ENCODE data around the gene MRM3. TPM values are rescaled to one million over a fixed set of nuclear protein-coding genes. Genes with fewer than 3 reads are reported as not detected.
A peak's percentile ranks its signal among the peaks of the same experiment; 100 is the strongest.
"Not testable (repeated sequence)": the region's sequence is repeated elsewhere in the genome, so short reads cannot be mapped to it uniquely, and the experiment has no call there.

Gene MRM3
- total and polyA plus RNA-seq, 2 of the 4 experiments (the other 2 are of a cell fraction): 9.0 to 15.2 TPM

- ChIA-PET CTCF (no interaction called here), POLR2A (ENCODE audit: unreplicated experiment) (no interaction called here)
- Histone ChIP-seq H3K18ac (ENCODE audit: low read depth, low read length) (no peak overlapping the region), H2AK5ac (ENCODE audit: low read depth, low read length) (no peak overlapping the region), H3K27ac (ENCODE audit: insufficient read depth, low read length) (no peak overlapping the region), H4K5ac (ENCODE audit: low read depth, low read length) (no peak overlapping the region), H2BK20ac (ENCODE audit: low read depth, low read length) (no peak overlapping the region), H2AK9ac (replicated peaks; ENCODE audit: low read depth, low read length, poor library complexity) (no peak overlapping the region), H4K91ac (ENCODE audit: insufficient read depth, low read depth, low read length) (no peak overlapping the region), H2BK120ac (ENCODE audit: low read depth, low read length) (no peak overlapping the region), H3K4me3 (ENCODE audit: insufficient read depth, low read depth, low read length) (no peak overlapping the region), H3K27me3 (ENCODE audit: control insufficient read depth, insufficient read depth, low read length) (no peaks in the 10 kb centered on the region), H3K4ac (ENCODE audit: low read depth, low read length) (no peak overlapping the region), H4K8ac (ENCODE audit: low read depth in 2 of 2, low read length in 2 of 2) (no peak overlapping the region), H2BK15ac (ENCODE audit: low read depth, low read length) (no peak overlapping the region), H3K79me1 (ENCODE audit: low read depth in 1 of 2, low read length in 2 of 2) (peaks cover 12 to 39% of the 10 kb centered on the region in 2 experiments; a peak in 3 of 4 replicates), H3K4me2 (ENCODE audit: low read depth, low read length) (no peak overlapping the region), H3K36me3 (ENCODE audit: control insufficient read depth, insufficient read depth, low read length) (peaks cover 10% of the 10 kb centered on the region; the same call in 1 of the 2 replicates), H3K9me3 (ENCODE audit: control insufficient read depth, insufficient read depth, low read length) (no peaks in the 10 kb centered on the region), H3K9ac (ENCODE audit: low read depth, low read length) (no peak overlapping the region), H2AFZ (replicated peaks; ENCODE audit: low read length, poor library complexity) (no peak overlapping the region), H3K56ac (ENCODE audit: extremely low read depth, insufficient read depth, low read length) (no peak overlapping the region), H3K23ac (ENCODE audit: low read depth, low read length) (no peak overlapping the region), H2BK5ac (ENCODE audit: low read depth, low read length, poor library complexity, severe bottlenecking) (no peak overlapping the region), H3K9me1 (ENCODE audit: insufficient read depth, low read length) (peaks cover 4% of the 10 kb centered on the region; the same call in 1 of the 2 replicates), H3K4me1 (ENCODE audit: control insufficient read depth, insufficient read depth, low read length) (peaks cover 2% of the 10 kb centered on the region; the same call in 1 of the 2 replicates), H4K20me1 (ENCODE audit: insufficient read depth, low read length) (peaks cover 57% of the 10 kb centered on the region), H3K14ac (replicated peaks; ENCODE audit: low read depth, low read length) (no peak overlapping the region)
- peak; percentile 91 for ATAC-seq (ENCODE audit: low read depth)
- WGBS, 2 experiments (ENCODE audit: extremely low coverage in 2 of 2, insufficient read length in 1 of 2): no CpG with 5 or more reads among the region's 9 CpGs
- peak; percentile 95 for DNase-seq
- in situ Hi-C loops (cut with MboI; ENCODE audit: low sequenced_read_pairs) (no loop called here), intact Hi-C loops (cut with micrococcal nuclease) (no loop called here), dilution Hi-C loops (cut with HindIII; ENCODE audit: low sequenced_read_pairs, unreplicated experiment) (no loop called here)
- BruUV-seq (replicated peaks): no TSS peak
- TF ChIP-seq CEBPB (IDR thresholded peaks at IDR 0.05; ENCODE audit: low read depth, low read length): no peak
- no peak for TF ChIP-seq POLR2A (IDR thresholded peaks at IDR 0.05; ENCODE audit: low read depth, low read length)
- TF ChIP-seq USF2 (IDR thresholded peaks at IDR 0.05; ENCODE audit: low read depth, low read length): no peak
- no peak for TF ChIP-seq CTCF (conservative IDR thresholded peaks at IDR 0.05; ENCODE audit: low read depth, low read length)
- no peak for TF ChIP-seq CHD1 (IDR thresholded peaks at IDR 0.05; ENCODE audit: low read depth, low read length)
- TF ChIP-seq SMC3 (IDR thresholded peaks at IDR 0.05; ENCODE audit: low read depth, low read length): no peak
- TF ChIP-seq FOS (IDR thresholded peaks at IDR 0.05; ENCODE audit: low read depth, low read length): no peak
Measured at GRCh38 chr17:835263-835662, 53.1 kb downstream of the MRM3 start.

GRCh38 chr17:835721-836120, 53.6 kb downstream of the MRM3 start:
- H4K91ac ChIP-seq (ENCODE audit: insufficient read depth, low read depth, low read length); H4K5ac ChIP-seq (ENCODE audit: low read depth, low read length); H3K9ac ChIP-seq (ENCODE audit: low read depth, low read length); H3K18ac ChIP-seq (ENCODE audit: low read depth, low read length); H2BK120ac ChIP-seq (ENCODE audit: low read depth, low read length); in situ Hi-C loops (cut with MboI; ENCODE audit: low sequenced_read_pairs); intact Hi-C loops (cut with micrococcal nuclease); H3K4me1 ChIP-seq (ENCODE audit: control insufficient read depth, insufficient read depth, low read length); ATAC-seq (ENCODE audit: low read depth); DNase-seq; H2BK20ac ChIP-seq (ENCODE audit: low read depth, low read length); H2AFZ ChIP-seq (replicated peaks; ENCODE audit: low read length, poor library complexity); dilution Hi-C loops (cut with HindIII; ENCODE audit: low sequenced_read_pairs, unreplicated experiment); H3K56ac ChIP-seq (ENCODE audit: extremely low read depth, insufficient read depth, low read length); H3K4me3 ChIP-seq (ENCODE audit: insufficient read depth, low read depth, low read length); H4K8ac ChIP-seq (ENCODE audit: low read depth in 2 of 2, low read length in 2 of 2); POLR2A ChIA-PET (ENCODE audit: unreplicated experiment); H3K14ac ChIP-seq (replicated peaks; ENCODE audit: low read depth, low read length); H3K27ac ChIP-seq (ENCODE audit: insufficient read depth, low read length); H3K23ac ChIP-seq (ENCODE audit: low read depth, low read length); H2AK5ac ChIP-seq (ENCODE audit: low read depth, low read length); H2AK9ac ChIP-seq (replicated peaks; ENCODE audit: low read depth, low read length, poor library complexity); H2BK5ac ChIP-seq (ENCODE audit: low read depth, low read length, poor library complexity, severe bottlenecking); H3K9me1 ChIP-seq (ENCODE audit: insufficient read depth, low read length); BruUV-seq (replicated peaks); H3K4me2 ChIP-seq (ENCODE audit: low read depth, low read length); H3K4ac ChIP-seq (ENCODE audit: low read depth, low read length); CTCF ChIA-PET; H3K9me3 ChIP-seq (ENCODE audit: control insufficient read depth, insufficient read depth, low read length); H3K27me3 ChIP-seq (ENCODE audit: control insufficient read depth, insufficient read depth, low read length); H2BK15ac ChIP-seq (ENCODE audit: low read depth, low read length): not testable (repeated sequence)
- no CpG with 5 or more reads among the region's 27 CpGs for WGBS, 2 experiments (ENCODE audit: extremely low coverage in 2 of 2, insufficient read length in 1 of 2)
- H3K36me3 ChIP-seq (ENCODE audit: control insufficient read depth, insufficient read depth, low read length): peaks cover 10% of the 10 kb centered on the region; the same call in 1 of the 2 replicates
- peaks cover 12 to 38% of the 10 kb centered on the region in 2 experiments; a peak in 3 of 4 replicates for H3K79me1 ChIP-seq (ENCODE audit: low read depth in 1 of 2, low read length in 2 of 2)
- H4K20me1 ChIP-seq (ENCODE audit: insufficient read depth, low read length): peaks cover 59% of the 10 kb centered on the region

All from IMR-90 (cell line).